Stimulated activated CD8-positive, alpha-beta memory T cell treated with anti-CD3 and anti-CD28 coated beads, Interleukin-12 subunit alpha, Interleukin-12 subunit beta, amount 100 ng/mL, for 1 hour (primary cell): Measurements from ENCODE around the gene ODC1.

Experiments
- DNase-seq: peaks from one replicate; pipeline ENCODE4 v3.0.0-alpha.2; 2020; ENCODE audit warnings: low read depth

Gene ODC1

GRCh38 chr2:10400002-10400401 is 48.1 kb downstream of the ODC1 start:
- DNase-seq, result no peak

GRCh38 chr2:10399358-10399757 is 48.8 kb downstream of the ODC1 start:
- DNase-seq, result no peak

DNA sequence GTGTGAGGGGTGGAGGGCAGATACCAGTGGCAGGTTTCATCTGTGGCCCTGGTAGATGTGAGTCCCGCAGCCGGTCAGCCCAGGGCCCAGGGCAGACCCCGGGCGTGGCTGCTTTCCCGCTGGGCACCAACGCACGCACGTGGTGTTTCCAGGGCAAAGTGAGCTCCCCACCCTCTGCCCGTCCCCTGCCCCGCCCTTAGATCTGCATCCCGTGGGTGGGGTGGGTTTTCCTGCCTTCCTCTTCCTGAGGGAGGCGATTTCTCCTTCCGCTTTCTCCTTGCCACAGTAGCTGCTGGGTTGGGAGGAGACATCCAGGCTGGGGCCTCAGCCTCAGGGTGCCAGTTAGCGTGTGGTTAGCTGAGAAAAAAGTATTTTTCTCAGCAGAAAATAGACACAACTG is 49.6 kb downstream of the ODC1 start:
- DNase-seq, result no peak

DNA sequence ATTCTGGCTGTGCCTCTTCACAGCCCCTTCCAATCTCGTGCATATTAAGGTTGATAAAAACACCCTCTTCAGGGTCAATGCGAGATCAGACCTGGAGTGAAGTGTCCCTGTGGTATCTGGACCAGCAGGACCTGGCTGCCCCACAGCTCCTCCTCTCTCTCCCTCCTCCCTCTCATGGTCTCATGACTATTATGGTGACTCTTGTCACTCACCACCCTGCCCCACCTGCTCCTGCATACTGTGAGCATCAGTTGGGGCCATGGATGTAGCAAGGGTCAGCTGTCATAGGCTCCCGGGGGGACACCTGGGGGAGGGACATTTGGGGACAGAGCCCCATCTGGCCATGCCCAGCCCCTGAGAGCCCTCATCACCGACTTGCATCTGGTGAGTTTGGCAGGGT is 50.2 kb downstream of the ODC1 start:
- no peak for DNase-seq

- DNase-seq, result no peak
These were observed 50.7 kb downstream of the ODC1 start for GRCh38 chr2:10397297-10397875.

GRCh38 chr2:10396464-10396863 is 51.7 kb downstream of the ODC1 start:
- no peak for DNase-seq

GRCh38 chr2:10395893-10396292 is 52.2 kb downstream of the ODC1 start:
- no peak for DNase-seq

- DNase-seq, result no peak
These were observed 54.5 kb downstream of the ODC1 start for GRCh38 chr2:10393640-10393982.

DNA sequence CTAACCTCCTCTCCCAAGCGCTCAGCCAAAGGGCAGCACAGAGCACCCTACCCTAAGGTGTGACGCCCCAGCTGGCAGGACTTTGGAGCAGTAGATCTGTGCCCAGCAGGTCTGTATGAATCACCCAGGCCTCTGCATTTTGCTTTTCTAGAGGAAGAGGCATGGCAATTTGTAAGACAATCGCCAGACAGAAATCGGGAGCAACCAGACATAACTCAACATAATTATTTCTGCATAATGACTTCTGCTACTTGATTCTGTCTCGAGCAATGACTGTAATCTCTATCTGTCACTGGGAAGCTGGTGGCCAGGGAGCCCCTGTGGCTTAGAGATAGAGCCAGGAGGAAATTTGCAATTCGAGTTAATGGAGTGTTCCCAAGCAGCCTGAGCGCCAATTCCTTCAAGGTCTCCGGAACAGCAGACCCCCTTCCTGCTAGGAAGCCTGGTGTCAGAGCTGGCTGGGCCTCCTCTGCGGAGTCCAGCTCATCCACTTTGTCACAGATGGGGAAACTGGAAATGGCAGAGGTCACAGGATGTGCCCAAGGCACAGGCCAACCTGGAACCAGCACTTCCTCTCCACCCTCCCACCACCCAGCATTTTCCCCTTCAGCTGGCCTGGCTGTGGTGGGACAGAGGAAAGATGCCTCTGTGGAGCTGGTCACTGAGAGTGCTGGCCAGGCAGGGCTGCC is 55.0 kb downstream of the ODC1 start:
- no peak for DNase-seq

GRCh38 chr2:10392548-10392947 is 55.6 kb downstream of the ODC1 start:
- no peak for DNase-seq

- DNase-seq, result no peak
These were observed 56.0 kb downstream of the ODC1 start for GRCh38 chr2:10392100-10392499.

DNA sequence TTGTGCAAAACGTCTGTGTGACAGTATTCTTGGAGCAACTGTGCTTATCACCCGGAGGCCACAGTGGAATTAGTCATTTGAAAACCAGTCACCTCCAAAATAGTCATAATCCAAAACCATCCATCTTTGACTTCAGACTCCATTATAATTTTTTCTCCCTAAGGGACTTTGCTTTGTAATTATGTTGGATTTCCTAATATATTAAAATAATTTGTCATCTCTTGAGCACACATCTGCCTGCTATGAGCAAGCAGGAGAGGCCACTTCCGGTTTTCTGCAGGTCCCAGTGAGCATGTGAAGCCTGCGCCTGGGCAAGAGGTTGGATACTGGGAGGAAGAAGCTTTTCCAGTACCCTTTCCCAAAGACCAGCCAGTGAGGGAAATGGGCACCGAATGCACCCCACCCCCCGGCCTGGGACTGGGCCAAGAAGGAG is 57.7 kb downstream of the ODC1 start:
- no peak for DNase-seq
